ENCODE data around the gene UBE2I.

DNA sequence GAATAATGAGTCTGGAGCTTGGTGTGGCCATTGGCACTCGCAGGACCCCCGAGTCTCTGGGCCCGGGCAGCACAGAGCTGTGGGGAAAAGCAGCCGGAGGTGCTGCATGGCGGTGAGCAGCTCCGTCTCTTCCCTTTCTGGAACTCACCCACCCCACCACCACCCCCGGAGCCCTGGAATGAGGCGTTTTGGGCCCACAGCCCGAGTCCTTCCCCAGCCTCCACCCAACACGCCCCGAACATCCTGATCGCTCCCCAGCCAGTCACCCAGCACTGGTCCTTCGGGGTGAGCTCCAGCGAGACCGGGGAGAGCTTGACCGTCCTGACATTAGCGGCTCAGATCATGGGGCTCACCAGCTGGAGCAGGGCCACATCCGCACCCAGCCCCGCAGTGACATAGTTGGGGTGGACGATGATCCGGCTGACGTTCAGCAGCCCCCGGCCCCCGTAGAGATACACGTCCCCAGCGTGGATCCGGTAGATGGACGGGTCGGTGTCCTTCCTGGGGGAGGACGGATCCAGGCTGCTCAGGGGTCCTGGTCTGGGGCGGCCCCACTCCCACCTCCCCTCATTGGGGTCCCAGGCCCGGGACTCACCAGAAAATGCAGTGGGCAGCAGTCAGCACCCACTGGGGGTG is 47.1 kb upstream of the UBE2I start:
- TF ChIP-seq, protein P1, sequence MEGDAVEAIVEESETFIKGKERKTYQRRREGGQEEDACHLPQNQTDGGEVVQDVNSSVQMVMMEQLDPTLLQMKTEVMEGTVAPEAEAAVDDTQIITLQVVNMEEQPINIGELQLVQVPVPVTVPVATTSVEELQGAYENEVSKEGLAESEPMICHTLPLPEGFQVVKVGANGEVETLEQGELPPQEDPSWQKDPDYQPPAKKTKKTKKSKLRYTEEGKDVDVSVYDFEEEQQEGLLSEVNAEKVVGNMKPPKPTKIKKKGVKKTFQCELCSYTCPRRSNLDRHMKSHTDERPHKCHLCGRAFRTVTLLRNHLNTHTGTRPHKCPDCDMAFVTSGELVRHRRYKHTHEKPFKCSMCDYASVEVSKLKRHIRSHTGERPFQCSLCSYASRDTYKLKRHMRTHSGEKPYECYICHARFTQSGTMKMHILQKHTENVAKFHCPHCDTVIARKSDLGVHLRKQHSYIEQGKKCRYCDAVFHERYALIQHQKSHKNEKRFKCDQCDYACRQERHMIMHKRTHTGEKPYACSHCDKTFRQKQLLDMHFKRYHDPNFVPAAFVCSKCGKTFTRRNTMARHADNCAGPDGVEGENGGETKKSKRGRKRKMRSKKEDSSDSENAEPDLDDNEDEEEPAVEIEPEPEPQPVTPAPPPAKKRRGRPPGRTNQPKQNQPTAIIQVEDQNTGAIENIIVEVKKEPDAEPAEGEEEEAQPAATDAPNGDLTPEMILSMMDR (IDR thresholded peaks at IDR 0.05) = no peak
- TF ChIP-seq CREM (CRISPR knock-in tag; IDR thresholded peaks at IDR 0.05) (no peak), JUN (CRISPR knock-in tag; IDR thresholded peaks at IDR 0.05) (no peak), NFATC4 (CRISPR knock-in tag; IDR thresholded peaks at IDR 0.05) (no peak), ZBTB21 (CRISPR knock-in tag; IDR thresholded peaks at IDR 0.05; ENCODE audit: borderline replicate concordance) (no peak), ZNF121 (CRISPR knock-in tag; IDR thresholded peaks at IDR 0.05) (no peak)
- TF ChIP-seq, protein P2, sequence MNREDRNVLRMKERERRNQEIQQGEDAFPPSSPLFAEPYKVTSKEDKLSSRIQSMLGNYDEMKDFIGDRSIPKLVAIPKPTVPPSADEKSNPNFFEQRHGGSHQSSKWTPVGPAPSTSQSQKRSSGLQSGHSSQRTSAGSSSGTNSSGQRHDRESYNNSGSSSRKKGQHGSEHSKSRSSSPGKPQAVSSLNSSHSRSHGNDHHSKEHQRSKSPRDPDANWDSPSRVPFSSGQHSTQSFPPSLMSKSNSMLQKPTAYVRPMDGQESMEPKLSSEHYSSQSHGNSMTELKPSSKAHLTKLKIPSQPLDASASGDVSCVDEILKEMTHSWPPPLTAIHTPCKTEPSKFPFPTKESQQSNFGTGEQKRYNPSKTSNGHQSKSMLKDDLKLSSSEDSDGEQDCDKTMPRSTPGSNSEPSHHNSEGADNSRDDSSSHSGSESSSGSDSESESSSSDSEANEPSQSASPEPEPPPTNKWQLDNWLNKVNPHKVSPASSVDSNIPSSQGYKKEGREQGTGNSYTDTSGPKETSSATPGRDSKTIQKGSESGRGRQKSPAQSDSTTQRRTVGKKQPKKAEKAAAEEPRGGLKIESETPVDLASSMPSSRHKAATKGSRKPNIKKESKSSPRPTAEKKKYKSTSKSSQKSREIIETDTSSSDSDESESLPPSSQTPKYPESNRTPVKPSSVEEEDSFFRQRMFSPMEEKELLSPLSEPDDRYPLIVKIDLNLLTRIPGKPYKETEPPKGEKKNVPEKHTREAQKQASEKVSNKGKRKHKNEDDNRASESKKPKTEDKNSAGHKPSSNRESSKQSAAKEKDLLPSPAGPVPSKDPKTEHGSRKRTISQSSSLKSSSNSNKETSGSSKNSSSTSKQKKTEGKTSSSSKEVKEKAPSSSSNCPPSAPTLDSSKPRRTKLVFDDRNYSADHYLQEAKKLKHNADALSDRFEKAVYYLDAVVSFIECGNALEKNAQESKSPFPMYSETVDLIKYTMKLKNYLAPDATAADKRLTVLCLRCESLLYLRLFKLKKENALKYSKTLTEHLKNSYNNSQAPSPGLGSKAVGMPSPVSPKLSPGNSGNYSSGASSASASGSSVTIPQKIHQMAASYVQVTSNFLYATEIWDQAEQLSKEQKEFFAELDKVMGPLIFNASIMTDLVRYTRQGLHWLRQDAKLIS (CRISPR knock-in tag; IDR thresholded peaks at IDR 0.05; ENCODE audit: borderline replicate concordance) = no peak
- TF ChIP-seq, protein P3, sequence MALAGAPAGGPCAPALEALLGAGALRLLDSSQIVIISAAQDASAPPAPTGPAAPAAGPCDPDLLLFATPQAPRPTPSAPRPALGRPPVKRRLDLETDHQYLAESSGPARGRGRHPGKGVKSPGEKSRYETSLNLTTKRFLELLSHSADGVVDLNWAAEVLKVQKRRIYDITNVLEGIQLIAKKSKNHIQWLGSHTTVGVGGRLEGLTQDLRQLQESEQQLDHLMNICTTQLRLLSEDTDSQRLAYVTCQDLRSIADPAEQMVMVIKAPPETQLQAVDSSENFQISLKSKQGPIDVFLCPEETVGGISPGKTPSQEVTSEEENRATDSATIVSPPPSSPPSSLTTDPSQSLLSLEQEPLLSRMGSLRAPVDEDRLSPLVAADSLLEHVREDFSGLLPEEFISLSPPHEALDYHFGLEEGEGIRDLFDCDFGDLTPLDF (CRISPR knock-in tag; IDR thresholded peaks at IDR 0.05) = no peak

Data from WTC11 (cell line).